ENCODE measurements around the gene UBE2E2. TPM values are rescaled to one million over a fixed set of nuclear protein-coding genes. Genes with fewer than 3 reads are reported as not detected.

The UBE2E2 gene
- total RNA-seq, 1 donor from 2014 or later: 28.7 TPM

DNA sequence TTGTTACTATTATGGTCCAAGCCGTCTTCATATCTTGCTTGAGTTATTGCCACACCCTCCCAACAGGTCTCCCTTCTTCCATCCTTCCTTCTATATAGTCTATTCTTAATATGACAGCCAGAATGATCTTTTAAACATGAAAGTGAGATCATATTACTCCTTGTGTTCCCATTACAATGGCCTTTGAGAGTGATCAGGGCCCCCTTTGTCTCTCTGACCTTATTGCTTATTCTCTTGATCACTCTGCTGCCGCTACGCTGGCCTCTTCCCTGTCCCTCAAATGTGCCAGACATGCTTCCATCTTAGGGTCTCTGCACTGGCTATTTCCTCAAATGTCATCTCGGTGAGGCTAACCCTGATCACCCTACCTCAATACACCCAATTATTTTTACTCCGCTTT lies 38.1 kb downstream of the UBE2E2 start:
- TF ChIP-seq, protein P1, sequence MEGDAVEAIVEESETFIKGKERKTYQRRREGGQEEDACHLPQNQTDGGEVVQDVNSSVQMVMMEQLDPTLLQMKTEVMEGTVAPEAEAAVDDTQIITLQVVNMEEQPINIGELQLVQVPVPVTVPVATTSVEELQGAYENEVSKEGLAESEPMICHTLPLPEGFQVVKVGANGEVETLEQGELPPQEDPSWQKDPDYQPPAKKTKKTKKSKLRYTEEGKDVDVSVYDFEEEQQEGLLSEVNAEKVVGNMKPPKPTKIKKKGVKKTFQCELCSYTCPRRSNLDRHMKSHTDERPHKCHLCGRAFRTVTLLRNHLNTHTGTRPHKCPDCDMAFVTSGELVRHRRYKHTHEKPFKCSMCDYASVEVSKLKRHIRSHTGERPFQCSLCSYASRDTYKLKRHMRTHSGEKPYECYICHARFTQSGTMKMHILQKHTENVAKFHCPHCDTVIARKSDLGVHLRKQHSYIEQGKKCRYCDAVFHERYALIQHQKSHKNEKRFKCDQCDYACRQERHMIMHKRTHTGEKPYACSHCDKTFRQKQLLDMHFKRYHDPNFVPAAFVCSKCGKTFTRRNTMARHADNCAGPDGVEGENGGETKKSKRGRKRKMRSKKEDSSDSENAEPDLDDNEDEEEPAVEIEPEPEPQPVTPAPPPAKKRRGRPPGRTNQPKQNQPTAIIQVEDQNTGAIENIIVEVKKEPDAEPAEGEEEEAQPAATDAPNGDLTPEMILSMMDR (IDR thresholded peaks at IDR 0.05; ENCODE audit: insufficient read depth, low read length, poor library complexity, severe bottlenecking): no peak
- no peak overlapping the region for H3K4me3 ChIP-seq (ENCODE audit: low read depth, low read length)
- no peaks in the 10 kb centered on the region for H3K36me3 ChIP-seq (ENCODE audit: control insufficient read depth, insufficient read depth, low read length)
- no peaks in the 10 kb centered on the region for H3K27me3 ChIP-seq (ENCODE audit: control insufficient read depth, insufficient read depth, low read length)
- DNase-seq (ENCODE audit: low read depth): no peak

GRCh38 chr3:23242106-23242505 lies 39.0 kb downstream of the UBE2E2 start:
- TF ChIP-seq, protein P1 (IDR thresholded peaks at IDR 0.05; ENCODE audit: insufficient read depth, low read length, poor library complexity, severe bottlenecking): no peak
- Histone ChIP-seq H3K27me3 (ENCODE audit: control insufficient read depth, insufficient read depth, low read length) (no peaks in the 10 kb centered on the region), H3K36me3 (ENCODE audit: control insufficient read depth, insufficient read depth, low read length) (no peaks in the 10 kb centered on the region), H3K4me3 (ENCODE audit: low read depth, low read length) (no peak overlapping the region)
- no peak for DNase-seq (ENCODE audit: low read depth)

DNA sequence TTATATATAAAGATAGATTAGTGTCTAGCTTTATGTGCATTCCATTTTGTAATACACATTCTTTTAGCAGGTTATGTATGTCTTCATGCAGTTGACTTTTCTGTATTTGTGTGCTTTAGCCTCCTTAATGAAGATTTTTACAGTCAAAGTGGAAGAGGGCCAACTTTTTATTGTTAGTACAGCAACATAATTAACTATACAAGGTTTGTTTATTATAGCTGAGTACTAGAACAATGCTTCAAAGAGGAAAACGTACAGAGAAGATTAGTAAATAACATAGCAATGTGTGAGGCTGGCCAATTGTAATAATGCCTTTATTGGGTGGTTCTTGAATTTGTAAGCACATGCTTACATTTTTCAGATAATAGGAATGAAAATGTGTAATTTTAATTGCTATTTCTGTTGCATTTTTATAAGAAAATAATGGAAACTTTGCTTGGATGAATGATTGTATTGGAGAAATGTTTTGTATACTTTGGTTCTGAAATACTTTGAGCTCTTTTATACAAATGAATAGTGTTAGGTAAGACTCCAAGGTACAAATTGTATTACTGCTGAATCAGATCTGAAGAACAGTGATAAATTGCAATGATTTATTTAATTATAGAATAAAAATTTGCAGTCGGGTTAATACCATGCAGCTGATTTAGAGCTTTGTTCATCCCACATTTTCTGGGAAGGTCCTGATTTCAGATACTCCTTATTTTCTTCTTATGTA lies 41.4 kb downstream of the UBE2E2 start:
- DNase-seq (ENCODE audit: low read depth): no peak
- H3K4me3 ChIP-seq (ENCODE audit: low read depth, low read length): no peak overlapping the region
- H3K27me3 ChIP-seq (ENCODE audit: control insufficient read depth, insufficient read depth, low read length): no peaks in the 10 kb centered on the region
- TF ChIP-seq, protein P1 (IDR thresholded peaks at IDR 0.05; ENCODE audit: insufficient read depth, low read length, poor library complexity, severe bottlenecking): no peak
- no peaks in the 10 kb centered on the region for H3K36me3 ChIP-seq (ENCODE audit: control insufficient read depth, insufficient read depth, low read length)

- Histone ChIP-seq H3K4me3 (ENCODE audit: low read depth, low read length) (no peak overlapping the region), H3K36me3 (ENCODE audit: control insufficient read depth, insufficient read depth, low read length) (no peaks in the 10 kb centered on the region), H3K27me3 (ENCODE audit: control insufficient read depth, insufficient read depth, low read length) (no peaks in the 10 kb centered on the region)
- DNase-seq (ENCODE audit: low read depth): no peak
- TF ChIP-seq, protein P1 (IDR thresholded peaks at IDR 0.05; ENCODE audit: insufficient read depth, low read length, poor library complexity, severe bottlenecking): no peak
Observed at GRCh38 chr3:23246651-23247050, 43.5 kb downstream of the UBE2E2 start.

DNA sequence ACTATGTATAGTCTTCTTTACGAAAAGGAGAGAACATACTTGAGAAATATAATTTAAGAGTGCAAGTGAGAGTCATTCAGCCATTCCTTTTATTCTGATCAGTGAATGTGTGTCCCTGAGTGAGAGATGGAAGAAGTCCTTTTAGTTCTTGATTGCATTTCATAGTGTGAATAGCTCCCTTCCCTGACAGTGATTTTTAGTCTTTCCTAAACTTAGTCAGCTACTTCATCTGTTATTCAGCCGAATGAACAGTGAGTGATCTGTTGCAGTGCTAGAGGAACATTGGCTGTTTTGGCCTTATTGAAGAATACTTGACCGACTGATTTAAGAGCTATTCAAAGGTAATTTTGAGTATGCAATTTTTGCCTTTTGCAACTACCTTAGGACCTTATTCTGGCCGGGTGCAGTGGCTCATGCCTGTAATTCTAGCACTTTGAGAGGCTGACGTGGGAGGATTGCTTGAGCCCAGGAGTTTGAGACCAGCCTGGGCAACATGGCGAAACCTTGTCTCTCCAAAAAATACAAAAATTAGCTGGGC lies 45.5 kb downstream of the UBE2E2 start:
- Histone ChIP-seq H3K4me3 (ENCODE audit: low read depth, low read length) (no peak overlapping the region), H3K27me3 (ENCODE audit: control insufficient read depth, insufficient read depth, low read length) (no peaks in the 10 kb centered on the region), H3K36me3 (ENCODE audit: control insufficient read depth, insufficient read depth, low read length) (no peaks in the 10 kb centered on the region)
- TF ChIP-seq, protein P1 (IDR thresholded peaks at IDR 0.05; ENCODE audit: insufficient read depth, low read length, poor library complexity, severe bottlenecking): no peak
- no peak for DNase-seq (ENCODE audit: low read depth)

- no peaks in the 10 kb centered on the region for H3K36me3 ChIP-seq (ENCODE audit: control insufficient read depth, insufficient read depth, low read length)
- H3K4me3 ChIP-seq (ENCODE audit: low read depth, low read length): no peak overlapping the region
- H3K27me3 ChIP-seq (ENCODE audit: control insufficient read depth, insufficient read depth, low read length): no peaks in the 10 kb centered on the region
- DNase-seq (ENCODE audit: low read depth): no peak
- TF ChIP-seq, protein P1 (IDR thresholded peaks at IDR 0.05; ENCODE audit: insufficient read depth, low read length, poor library complexity, severe bottlenecking): no peak
Observed at GRCh38 chr3:23249961-23250360, 46.8 kb downstream of the UBE2E2 start.

All from kidney epithelial cell (primary cell).